DMS 273 (cell line): Measurements from ENCODE around the gene VSIR.

ENCODE experiments used
- DNase-seq: peaks from one replicate; lab custom pipeline; 2025; ENCODE audit not compliant: unreplicated experiment; lab: John Stamatoyannopoulos, UW

VSIR gene

DNA sequence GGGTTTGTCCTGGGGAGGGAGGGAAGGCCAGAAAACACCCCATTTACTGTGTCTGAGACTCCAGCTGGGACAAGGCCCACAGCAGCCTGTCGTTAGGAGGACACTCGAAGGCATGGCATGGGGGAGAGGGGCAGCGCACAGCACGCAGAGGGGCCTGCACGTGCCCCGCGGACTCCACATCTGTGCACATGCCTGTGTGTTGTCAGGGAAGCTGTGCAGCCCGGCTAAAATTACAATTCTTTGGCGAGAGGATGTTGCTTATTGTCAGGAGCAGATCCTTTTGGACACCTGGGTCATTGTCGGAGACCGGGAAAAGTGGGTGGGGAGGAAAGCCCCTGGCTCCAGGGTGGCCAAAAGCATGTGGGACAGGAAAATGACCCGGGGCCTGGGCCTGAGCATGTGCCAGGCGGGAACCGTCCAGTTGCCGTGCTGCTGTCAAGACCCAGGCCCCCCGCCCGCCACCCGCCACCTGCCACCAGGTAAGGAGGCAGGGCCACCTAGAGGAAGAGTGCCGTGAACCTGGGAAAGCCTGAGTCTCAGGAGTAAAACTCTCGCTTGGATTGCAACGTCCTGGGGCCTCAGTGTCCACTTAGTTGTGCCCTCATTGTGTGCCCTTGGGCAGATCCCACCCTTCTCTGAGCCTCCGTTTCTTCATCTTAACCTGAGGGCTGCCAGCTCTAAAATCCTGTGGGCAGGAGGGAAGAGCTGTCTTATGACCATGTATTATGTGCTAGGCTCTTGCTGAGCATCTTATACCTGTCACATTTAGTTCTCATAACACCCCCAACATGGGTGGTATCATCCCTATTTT, 7.2 kb downstream of the VSIR start:
- DNase-seq, result no peak

DNA sequence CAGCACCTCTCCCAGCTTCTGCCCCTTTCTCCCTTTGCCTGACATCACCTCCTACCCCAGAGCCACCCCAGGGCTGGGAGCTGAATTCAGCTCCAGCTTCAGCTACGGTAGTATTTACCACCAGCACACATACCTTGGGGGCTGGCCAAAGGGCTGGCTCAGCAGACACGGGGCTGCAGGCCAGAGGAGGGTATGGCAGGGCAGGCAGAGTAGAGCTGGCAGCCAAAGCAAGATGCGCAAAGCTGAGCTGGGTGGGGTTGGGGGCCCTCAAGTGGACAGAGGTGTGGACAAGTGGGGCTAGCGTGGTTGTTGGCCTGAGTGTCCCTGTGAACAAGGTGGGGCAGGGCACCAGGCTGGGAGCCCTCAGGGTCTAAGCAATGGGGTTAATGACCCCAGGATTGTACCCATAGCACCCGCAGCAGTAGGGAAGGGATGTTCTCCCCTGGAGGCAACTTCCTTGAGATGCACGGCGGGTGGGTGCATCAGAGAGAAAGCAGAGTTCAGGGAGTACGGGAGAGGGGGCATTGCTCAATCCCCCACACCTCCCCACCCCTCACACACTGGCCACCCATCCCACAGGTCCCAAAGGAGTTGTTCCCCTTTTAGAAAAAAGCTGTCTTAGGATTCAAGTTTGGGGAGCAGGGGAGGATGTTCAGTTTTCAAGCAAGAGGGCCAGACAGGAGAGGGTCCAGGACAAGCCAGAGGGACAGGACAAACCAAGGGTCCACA, 8.0 kb downstream of the VSIR start:
- DNase-seq, result no peak

DNA sequence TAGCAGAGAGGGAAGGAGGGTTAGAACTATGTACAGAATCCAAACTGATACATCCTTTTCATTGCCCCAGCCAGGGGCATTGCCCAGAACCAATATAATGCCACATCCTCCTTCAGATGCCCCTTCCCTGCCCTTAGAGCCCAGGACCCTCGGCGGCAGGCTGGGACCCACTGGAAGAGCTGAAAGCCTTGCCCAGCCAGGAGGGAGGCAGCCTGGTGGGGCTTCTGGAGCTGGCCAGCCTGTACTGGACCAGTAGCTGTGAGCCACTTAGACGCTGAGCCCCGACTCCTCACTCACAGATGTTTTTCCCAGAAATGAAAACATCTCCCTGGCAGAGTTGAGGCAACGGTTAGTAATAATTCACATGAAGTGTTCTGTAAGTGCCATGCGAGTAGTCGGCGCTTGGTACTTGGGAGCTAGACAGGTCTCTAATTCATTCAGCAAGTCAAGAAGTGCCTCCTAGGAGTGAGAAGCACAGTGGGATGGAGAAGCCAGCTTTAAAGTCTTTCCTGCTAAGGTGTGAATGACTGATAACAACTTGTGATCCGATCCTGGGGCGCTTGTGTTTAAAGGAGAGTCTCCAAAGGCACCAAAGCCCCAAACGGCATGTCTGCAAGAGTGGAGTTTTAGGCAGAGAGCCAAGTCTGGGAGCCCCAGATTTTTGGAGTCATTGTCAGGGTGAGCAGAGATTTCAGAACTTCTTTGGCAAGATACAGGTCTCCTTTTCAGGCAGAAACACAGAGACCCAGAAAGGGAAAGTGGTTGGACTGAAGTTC, 9.8 kb downstream of the VSIR start:
- no peak for DNase-seq

DNA sequence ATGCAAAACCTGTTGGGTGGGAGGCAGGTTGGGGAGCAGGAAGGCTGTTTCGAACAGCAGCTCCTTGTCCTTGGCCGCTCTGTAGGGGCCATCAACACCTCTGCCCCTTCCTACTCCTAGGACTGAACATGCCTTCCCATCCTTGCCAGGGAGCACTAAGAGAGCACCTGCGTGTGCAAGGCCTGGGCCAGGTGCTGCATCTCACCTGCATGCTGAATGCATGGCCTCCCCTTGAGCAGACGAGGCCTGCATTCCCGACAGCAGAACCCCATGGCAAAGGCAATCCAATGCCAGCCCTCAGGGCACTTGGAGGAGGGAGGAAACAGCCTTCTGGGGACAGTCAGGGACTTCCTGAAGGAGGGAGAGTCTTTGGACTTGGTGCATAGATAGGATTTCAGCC, 11.0 kb downstream of the VSIR start:
- no peak for DNase-seq

GRCh38 chr10:71761541-71762113, 11.7 kb downstream of the VSIR start:
- no peak for DNase-seq

- DNase-seq, result no peak
These were observed 12.2 kb downstream of the VSIR start for GRCh38 chr10:71761105-71761511.

GRCh38 chr10:71757399-71757922, 15.9 kb downstream of the VSIR start:
- DNase-seq, result no peak

- DNase-seq, result no peak
These were observed 16.8 kb downstream of the VSIR start for GRCh38 chr10:71756311-71757191.

DNA sequence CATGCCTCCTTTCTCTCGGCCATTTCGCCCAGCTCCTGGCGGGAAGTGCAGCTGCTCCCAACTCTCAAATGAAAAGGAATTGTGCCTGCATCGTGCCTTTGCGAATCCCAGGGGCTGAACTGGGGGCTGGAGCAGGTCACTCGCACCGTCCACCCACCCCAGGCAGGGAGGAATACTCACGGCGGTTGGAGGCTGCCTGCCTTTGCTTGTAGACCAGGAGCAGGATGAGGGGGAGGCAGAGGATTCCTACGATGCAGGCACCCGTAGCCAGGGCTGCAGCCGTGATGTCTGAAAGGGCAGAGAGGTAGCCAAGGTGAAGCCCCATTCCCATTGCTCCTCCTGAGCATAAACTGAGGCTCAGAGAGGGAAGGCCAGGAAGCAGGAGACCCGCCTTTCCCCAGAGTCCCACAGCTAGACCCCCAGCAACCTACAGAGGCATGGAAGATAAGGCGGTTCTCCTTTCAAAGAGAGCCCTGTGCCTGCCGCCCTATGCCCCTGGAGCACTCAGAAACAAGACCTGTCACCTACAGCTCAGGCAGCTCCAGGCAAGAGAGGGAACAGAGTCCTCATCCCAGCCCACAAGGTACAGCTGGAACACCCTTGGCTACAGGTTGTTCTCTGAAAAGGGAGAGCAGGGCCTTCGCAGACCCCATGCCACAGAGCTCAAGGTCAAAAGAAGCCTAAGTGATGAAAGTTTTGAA, 18.0 kb downstream of the VSIR start:
- no peak for DNase-seq

GRCh38 chr10:71754562-71754961, 18.8 kb downstream of the VSIR start:
- no peak for DNase-seq

DNA sequence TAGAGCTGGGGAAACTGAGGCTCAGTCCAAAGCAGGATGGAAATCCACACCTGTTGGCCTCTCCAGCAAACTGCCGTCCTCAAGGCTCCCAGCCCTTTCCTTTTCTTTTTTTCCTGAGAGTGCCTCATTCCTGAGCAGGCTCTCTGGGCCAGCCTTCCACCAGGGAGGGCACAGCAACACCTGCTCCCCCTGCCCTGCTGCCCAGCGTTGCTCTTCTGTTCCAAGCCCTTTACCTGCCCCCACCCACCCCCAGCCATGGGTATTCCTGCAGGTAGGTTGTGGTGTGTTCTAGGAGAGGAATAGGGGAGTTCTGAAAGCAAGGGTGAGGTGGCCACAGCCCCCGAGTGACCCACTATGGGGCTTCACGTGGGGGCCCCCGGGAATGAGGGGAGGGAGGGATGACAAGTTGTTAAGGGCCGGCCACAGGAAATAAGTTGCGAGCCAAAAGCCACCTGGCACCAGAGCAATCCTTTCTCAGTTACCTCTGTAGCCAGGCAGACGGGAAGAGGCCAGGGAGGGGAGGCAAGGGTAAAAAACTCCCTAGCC, 19.3 kb downstream of the VSIR start:
- no peak for DNase-seq

- DNase-seq, result peak; percentile 76
These were observed 20.0 kb downstream of the VSIR start for GRCh38 chr10:71753091-71753959.

DNA sequence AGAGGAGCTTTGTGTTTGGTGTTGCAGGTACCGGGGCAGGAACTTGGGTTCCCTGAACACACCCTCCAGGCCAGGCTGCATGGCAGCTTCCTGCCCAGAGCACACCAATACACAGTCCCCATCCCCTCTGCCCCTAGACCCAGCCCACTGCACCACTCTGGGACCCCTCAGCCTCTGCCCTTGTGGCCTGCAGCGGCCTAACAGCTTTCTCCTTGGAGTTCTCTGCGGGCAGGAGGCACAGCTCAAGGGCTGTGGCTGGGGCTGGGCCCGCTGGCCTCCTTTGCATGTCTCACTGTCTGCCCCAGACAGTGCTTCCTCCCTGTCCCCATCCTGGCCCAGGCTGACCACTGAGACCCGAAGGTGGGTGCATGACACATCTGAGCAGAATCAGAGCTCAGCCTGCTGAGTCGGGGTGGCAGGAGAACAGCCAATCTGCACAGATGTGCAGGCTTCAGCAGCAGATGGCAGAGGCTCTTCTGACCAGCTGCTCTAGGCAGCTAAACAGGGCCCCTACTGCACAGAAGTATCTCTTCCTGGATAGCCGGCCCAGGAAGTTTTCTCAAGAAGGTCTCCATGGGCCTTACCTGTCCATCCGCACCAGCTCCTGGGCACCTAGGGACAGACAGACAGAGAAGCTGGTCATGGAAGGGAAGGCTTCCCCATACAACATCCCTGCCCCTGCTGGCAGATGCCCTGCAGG, 20.8 kb downstream of the VSIR start:
- DNase-seq, result peak; percentile 88

DNA sequence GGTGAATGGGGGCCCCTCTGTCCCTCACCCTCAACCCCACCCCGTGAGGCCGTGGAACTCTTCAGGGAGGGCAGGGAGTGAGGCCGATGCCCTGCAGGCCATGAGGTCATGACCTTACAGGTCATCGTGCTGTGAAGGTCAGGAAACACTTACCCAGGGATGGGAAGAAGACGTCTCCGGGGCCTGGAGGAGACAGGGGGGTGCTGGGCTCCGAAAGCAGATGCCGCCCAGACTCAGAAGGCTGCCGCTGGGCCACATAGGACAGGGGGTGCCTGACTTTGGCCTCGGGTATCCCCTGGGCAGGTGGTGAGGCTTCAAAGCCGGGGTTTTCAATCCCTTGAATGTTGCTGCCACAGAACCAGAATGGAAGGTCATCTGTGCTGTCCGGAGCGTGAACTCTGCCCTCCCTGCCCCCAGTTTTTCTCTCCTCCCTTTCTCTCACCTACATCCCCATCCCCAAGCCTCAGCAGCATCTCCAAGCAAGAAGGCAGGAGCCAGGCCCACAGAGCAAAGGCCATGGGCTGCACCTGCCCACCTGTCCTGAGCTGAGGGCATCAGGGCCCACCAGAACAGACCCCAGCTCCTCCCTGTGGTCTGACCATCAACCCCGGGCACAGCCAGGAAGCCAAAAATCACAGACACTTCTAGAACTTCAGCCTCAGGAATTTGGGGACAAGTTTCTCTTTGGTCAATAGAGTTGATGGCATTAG, 21.6 kb downstream of the VSIR start:
- DNase-seq, result no peak

GRCh38 chr10:71750986-71751385, 22.3 kb downstream of the VSIR start:
- no peak for DNase-seq

DNA sequence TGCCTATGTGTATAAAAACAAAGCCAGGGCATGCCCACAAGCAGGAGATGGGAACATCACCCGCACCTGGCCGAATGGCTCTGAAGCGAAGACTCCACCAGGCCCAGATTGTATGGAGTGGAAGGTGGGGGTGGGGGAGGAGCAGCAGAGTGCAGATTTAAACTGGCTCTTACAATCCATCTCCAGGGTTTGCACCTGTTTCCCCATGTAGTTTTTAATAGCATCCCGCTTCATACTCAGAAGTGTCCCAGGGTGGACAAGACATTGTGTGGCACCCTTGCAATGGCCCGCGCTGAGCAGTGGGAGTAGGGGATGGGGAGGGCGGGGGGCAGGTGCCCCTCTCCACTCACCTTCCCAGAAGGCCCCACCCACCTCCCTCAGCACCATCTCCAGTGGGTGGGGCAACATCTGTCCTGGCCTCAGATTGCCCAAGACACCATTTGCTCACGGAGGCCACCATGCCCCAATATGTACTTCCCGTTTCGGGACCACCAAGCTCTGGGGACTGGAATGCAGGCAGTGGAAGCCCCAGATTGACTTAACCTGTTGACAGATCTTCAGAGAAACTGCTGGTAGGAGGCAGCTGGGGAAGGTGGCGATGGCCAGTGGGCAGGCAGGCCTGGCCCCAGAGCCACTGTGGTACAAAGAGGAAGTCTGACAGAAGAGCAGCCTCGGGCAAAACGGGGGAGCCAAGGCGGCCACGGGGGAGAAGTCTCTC, 23.0 kb downstream of the VSIR start:
- peak; percentile 20 for DNase-seq
